Heart left ventricle (tissue), 16 donors: ENCODE data around the gene BTNL2. TPM values are rescaled to one million over a fixed set of nuclear protein-coding genes. Genes with fewer than 3 reads are reported as not detected.

ENCODE experiments used
- ATAC-seq, 4 donors: fragments of 200-7000 bp; cut with Tn5 transposase; one replicate each; pipeline ENCODE4 v1.9.1; 2020 to 2022; ENCODE audit warnings: moderate library complexity in 4 of 4, mild to moderate bottlenecking in 3 of 4, moderate number of reproducible peaks in 1 of 4
- DNase-seq, 5 donors: peaks; one replicate each; pipeline ENCODE4 v3.0.0-alpha.2; 2020
- H3K27ac ChIP-seq, 12 donors: fragments of 200-600 bp; sonication (generic) in 4 of 12; one replicate each; pipeline versions ENCODE4 v1.5.0 to v1.8.0; 2016 to 2022; ENCODE audit warnings: mild to moderate bottlenecking in 2 of 12
- H3K27me3 ChIP-seq, 9 donors: fragments of 200-600 bp; sonication (generic) in 2 of 9; one replicate each; pipeline versions ENCODE4 v1.5.1 to v1.8.0; 2016 to 2022; ENCODE audit warnings: mild to moderate bottlenecking in 3 of 9
- H3K36me3 ChIP-seq, 9 donors: fragments of 200-600 bp; sonication (generic) in 2 of 9; one replicate each; pipeline versions ENCODE4 v1.5.0 to v1.8.0; 2018 to 2022; ENCODE audit warnings: mild to moderate bottlenecking in 2 of 9
- H3K4me1 ChIP-seq, 12 donors: fragments of 200-600 bp; sonication (generic) in 4 of 12; one replicate each; pipeline versions ENCODE4 v1.5.0 to v1.8.0; 2016 to 2022; ENCODE audit warnings: mild to moderate bottlenecking in 3 of 12
- H3K4me3 ChIP-seq, 12 donors: fragments of 200-600 bp; sonication (generic) in 4 of 12; one replicate each; pipeline versions ENCODE4 v1.5.0 to v1.8.0; 2017 to 2022; ENCODE audit warnings: mild to moderate bottlenecking in 9 of 12, moderate library complexity in 4 of 12
- H3K9me3 ChIP-seq, 12 donors: fragments of 200-600 bp; sonication (generic) in 4 of 12; one replicate each; pipeline versions ENCODE4 v1.5.0 to v1.8.0; 2016 to 2022; ENCODE audit warnings: mild to moderate bottlenecking in 1 of 12
- POLR2A ChIP-seq, 2 donors: fragments of 450-650 bp; IDR thresholded peaks; one replicate each; pipeline ENCODE4 v1.6.1; 2017; ENCODE audit warnings: antibody characterized with exemption in 2 of 2, mild to moderate bottlenecking in 2 of 2, moderate library complexity in 2 of 2
- WGBS, 4 donors: extraction: QIAGEN DNeasy Blood & Tissue Kit in 2 of 4; methylation state at CpG; one replicate each; pipeline versions ENCODE4 v1.1.5 to v1.1.7; 2013 to 2018; 5-methylcytosine and 5-hydroxymethylcytosine counted together
- intact Hi-C, 10 donors: fragments of 100-400 bp; cut with DNase I; formaldehyde crosslinking; loops; one replicate each; pipeline versions ENCODE4 v1.11.1 to v1.14.2; 2022
- polyA plus RNA-seq, 2 donors: library from polyadenylated mRNA; stranded (reverse); fragments of 200-250 nt; gene quantifications; one replicate each; pipeline ENCODE4 v1.2.3, GENCODE V29; 2013
- total RNA-seq, 9 donors: library from RNA; depleted of rRNA in 2 of 9; stranded (reverse); fragments of >200 nt in 2 of 9; fragmentation: NEBNext Ultra II Directional in 3 of 9; extraction: Animal tissue kit (Norgen Biotek cat#: 25700) in 3 of 9; gene quantifications; one replicate each; pipeline versions ENCODE4 v1.1.0 to v1.2.4, GENCODE V29; 2016 to 2023
- TF ChIP-seq, protein P1 (sequence below), 12 donors: fragments of 200-600 bp; sonication (generic) in 4 of 12; IDR thresholded peaks; one replicate each; pipeline versions ENCODE4 v1.5.0 to v1.8.0; 2018 to 2022; ENCODE audit warnings: antibody characterized with exemption in 12 of 12, mild to moderate bottlenecking in 5 of 12
- donor health status: ischemic (EF 13 %, LVEDD 7.1; RV severe dilation, severe dysfunction).
- donor health status: healthy with polysubstance abuse.
- donor health status: DM: no; HTN: yes; CAD: no.
- donor health status: DM: no; HTN: no; CAD: no.
- donor health status: ischemic (EF 25% LVEDD 6.9; RV normal size, moderate dysfunction).
- donor health status: ischemic (EF 25% LVEDD 5.7; RV mildly dilated, moderate dysfunction).
- donor health status: healthy.
- donor health status: DM: yes; HTN: yes; CAD: no.
- donor health status: ischemic (EF 35%, LVEDD 5.7; RV mildly dilated, moderate dysfunction).
- donor health status: nonischemic (EF 11% LVEDD 7.7; RV severe dilation, severe dysfunction).
- donor health status: DM: yes; HTN: yes; CAD: no.
- donor health status: PGD.
- donor health status: ischemic (EF 29% LVEDD 5.4; RV normal size, mild dysfunction).
- donor health status: nonischemic (EF 23%, LVEDD 6.1; RV moderate dilation, normal function).

Gene BTNL2
- total and polyA plus RNA-seq, 11 donors, result not detected

DNA sequence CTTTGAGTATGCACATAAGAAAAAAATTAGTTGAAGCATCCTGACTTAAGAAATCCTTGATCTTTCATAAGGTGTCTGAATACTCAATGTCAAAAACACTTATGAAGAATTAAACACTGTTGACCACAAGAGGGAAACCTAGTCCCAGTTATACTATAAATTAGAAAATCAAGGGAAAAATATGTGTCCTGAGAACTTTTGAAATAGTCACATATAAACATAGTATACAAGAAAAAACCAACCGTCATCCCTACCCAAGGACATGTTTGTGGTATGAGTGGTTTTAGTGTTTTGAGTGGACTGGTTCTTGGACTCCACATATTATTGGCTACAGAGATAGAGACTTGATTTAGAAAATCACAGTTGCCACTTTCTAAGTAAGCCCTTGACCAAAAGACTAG lies 25.1 kb upstream of the BTNL2 start:
- 0 to 11% (median 4%) methylated on average over 1 of the region's 1 CpG for WGBS, 4 donors
- intact Hi-C loops, result loop anchor here in 8 of 10 donors (1.0 to 10.0 kb wide), 8 partner anchors 153 to 365 kb away; partner anchors contain the start of gene HLA-DRB1 (in 1 of the 8)

DNA sequence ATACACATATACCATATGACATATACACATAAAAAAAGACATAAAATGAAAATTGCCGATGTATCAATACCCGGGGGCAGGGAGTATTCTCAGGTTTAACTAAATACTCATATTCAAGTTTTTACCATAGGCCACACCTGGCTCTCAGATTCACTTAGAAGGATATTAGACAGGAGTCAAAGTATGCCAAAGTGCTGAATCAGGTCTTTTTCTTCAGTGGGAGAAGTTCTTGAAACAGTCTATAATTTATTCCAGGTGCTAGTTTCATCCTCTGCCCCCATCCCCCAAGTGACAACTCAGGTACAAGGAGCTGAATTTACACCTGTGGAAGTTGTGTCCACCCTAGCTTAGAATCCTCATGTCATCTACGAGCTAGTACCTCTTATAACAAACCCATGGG lies 24.2 kb upstream of the BTNL2 start:
- H3K9me3 ChIP-seq, result no peaks in the 10 kb centered on the region
- H3K4me3 ChIP-seq, result no peak overlapping the region
- H3K27ac ChIP-seq, result no peak overlapping the region
- no peak for DNase-seq
- intact Hi-C loops, result loop anchor here in 9 of 10 donors (2.0 to 10.0 kb wide), 7 partner anchors 154 to 366 kb away; partner anchors contain the start of gene HLA-DRB1 (in 1 of the 9)
- WGBS, 4 donors, result 61 to 84% (median 74%) methylated on average over 3 of the region's 3 CpGs
- ATAC-seq, result no peak
- H3K27me3 ChIP-seq, result peaks cover 0 to 14% (median 0%) of the 10 kb centered on the region in 9 donors
- no peaks in the 10 kb centered on the region for H3K36me3 ChIP-seq
- no peak for TF ChIP-seq POLR2A (IDR thresholded peaks at IDR 0.05)
- TF ChIP-seq, protein P1, sequence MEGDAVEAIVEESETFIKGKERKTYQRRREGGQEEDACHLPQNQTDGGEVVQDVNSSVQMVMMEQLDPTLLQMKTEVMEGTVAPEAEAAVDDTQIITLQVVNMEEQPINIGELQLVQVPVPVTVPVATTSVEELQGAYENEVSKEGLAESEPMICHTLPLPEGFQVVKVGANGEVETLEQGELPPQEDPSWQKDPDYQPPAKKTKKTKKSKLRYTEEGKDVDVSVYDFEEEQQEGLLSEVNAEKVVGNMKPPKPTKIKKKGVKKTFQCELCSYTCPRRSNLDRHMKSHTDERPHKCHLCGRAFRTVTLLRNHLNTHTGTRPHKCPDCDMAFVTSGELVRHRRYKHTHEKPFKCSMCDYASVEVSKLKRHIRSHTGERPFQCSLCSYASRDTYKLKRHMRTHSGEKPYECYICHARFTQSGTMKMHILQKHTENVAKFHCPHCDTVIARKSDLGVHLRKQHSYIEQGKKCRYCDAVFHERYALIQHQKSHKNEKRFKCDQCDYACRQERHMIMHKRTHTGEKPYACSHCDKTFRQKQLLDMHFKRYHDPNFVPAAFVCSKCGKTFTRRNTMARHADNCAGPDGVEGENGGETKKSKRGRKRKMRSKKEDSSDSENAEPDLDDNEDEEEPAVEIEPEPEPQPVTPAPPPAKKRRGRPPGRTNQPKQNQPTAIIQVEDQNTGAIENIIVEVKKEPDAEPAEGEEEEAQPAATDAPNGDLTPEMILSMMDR (IDR thresholded peaks at IDR 0.05), result no peak
- H3K4me1 ChIP-seq, result no peaks in the 10 kb centered on the region

More for the DNA sequence above, 25.1 kb upstream of the BTNL2 start:
- Histone ChIP-seq H3K27ac (no peak overlapping the region), H3K4me1 (peaks cover 0 to 9% (median 0%) of the 10 kb centered on the region in 12 donors), H3K9me3 (no peaks in the 10 kb centered on the region), H3K4me3 (no peak overlapping the region), H3K36me3 (no peaks in the 10 kb centered on the region), H3K27me3 (peaks cover 0 to 14% (median 0%) of the 10 kb centered on the region in 9 donors)
- ATAC-seq (no peak), DNase-seq (no peak)
- TF ChIP-seq POLR2A (IDR thresholded peaks at IDR 0.05), result no peak
- TF ChIP-seq, protein P1 (IDR thresholded peaks at IDR 0.05), result peak; percentile 16 to 66 (median 42)

DNA sequence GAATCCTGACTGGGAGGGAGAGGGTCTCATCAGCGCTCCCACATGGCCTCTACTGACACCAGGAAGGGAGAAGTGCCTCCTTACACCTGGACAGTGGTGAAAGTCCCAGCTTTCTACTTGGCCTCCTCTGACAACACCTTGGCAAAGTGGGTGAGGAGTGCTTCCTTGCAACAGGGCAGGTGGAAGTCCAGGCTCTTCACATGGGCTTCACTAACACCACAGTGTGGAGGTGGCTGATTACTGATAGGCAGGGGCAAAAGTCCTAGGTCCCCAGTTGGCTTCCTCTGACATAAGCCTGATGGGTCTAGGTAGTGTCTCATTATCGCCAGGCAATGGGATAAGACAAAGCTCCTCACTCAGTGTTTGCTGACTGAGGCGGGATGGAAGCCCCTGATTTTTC lies 23.2 kb upstream of the BTNL2 start:
- intact Hi-C loops, result loop anchor here in 9 of 10 donors (2.0 to 10.0 kb wide), 7 partner anchors 155 to 367 kb away; partner anchors contain the start of gene HLA-DRB1 (in 1 of the 9)
- DNase-seq, result no peak
- H3K9me3 ChIP-seq, result no peaks in the 10 kb centered on the region
- WGBS, 4 donors, result 64 to 76% (median 73%) methylated on average over 3 of the region's 3 CpGs
- H3K27ac ChIP-seq, result no peak overlapping the region
- H3K4me1 ChIP-seq, result no peaks in the 10 kb centered on the region
- no peak for ATAC-seq
- no peak overlapping the region for H3K4me3 ChIP-seq
- TF ChIP-seq POLR2A (IDR thresholded peaks at IDR 0.05), result no peak
- TF ChIP-seq, protein P1 (IDR thresholded peaks at IDR 0.05), result no peak
- H3K36me3 ChIP-seq, result no peaks in the 10 kb centered on the region
- H3K27me3 ChIP-seq, result peaks cover 0 to 14% (median 0%) of the 10 kb centered on the region in 9 donors

DNA sequence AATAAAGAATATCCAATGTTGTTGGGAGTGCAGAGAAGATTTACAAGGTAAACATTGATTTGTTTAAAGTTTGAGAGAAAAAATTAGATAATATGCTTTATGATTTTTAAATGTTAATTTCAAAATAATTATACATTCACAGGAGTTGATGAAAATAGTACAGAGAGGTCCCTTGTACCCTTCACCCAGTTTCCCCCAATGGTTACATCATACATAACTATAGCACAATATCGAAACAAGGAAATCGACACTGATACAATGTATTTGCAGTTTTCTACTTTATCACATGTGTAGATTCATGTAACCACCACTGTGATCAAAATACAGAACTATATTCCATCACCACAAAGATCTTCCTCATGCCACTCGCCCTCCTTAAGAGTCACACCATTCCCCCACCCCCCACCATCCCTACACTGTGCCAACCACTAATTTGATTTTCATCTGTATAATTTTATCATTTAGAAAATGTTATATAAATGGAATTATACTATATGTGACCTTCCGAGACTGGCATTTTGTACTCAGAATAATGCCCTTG lies 21.0 kb upstream of the BTNL2 start:
- no peak for TF ChIP-seq POLR2A (IDR thresholded peaks at IDR 0.05)
- TF ChIP-seq, protein P1 (IDR thresholded peaks at IDR 0.05), result no peak
- no peak overlapping the region for H3K27ac ChIP-seq
- 82 to 94% (median 93%) methylated on average over 4 of the region's 4 CpGs for WGBS, 4 donors
- H3K4me1 ChIP-seq, result no peaks in the 10 kb centered on the region
- intact Hi-C loops, result loop anchor here in 2 of 10 donors (5.0 kb wide), 2 partner anchors 269 to 359 kb away; no protein-coding TSS in a partner anchor
- H3K9me3 ChIP-seq, result no peaks in the 10 kb centered on the region
- ATAC-seq (no peak), DNase-seq (no peak)
- H3K36me3 ChIP-seq, result no peaks in the 10 kb centered on the region
- no peak overlapping the region for H3K4me3 ChIP-seq
- peaks cover 0 to 6% (median 0%) of the 10 kb centered on the region in 9 donors for H3K27me3 ChIP-seq
